Measurements from ENCODE around the gene AGO1. TPM values are rescaled to one million over a fixed set of nuclear protein-coding genes. Genes with fewer than 3 reads are reported as not detected.
A peak's percentile ranks its signal among the peaks of the same experiment; 100 is the strongest.

The AGO1 gene
- polyA plus RNA-seq, 1 experiment = 14.8 TPM

DNA sequence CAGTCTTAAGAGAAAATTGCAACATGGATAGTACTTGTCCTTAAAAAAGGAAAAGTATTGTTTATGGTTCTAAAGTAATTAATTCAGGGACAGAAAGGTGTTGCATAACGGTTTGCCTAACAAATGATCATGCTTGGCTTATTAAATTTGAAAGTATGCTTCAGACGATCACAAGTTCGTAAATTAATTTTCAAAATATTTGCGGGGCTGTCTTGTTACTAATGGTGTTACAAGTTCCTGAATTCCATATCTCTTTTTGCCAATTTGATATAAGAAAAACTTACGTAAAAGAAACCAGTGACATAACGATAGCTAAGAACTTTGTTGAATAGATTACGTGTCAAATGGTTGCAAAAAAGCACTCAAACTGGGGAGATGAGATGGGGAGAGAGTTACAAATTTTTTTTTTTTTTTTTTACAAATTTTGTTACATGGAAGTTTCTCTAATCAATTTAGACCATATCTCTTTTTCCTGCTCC lies 49.2 kb downstream of the AGO1 start:
- ChIA-PET CTCF (no interaction called here), POLR2A (no interaction called here)
- Histone ChIP-seq H3K9me3 (ENCODE audit: control insufficient read depth, insufficient read depth, low read length) (no peaks in the 10 kb centered on the region), H3K4me3 (ENCODE audit: low read depth, low read length) (peak overlapping the region; percentile 83), H3K27me3 (ENCODE audit: control insufficient read depth, insufficient read depth, low read length) (no peaks in the 10 kb centered on the region), H3K27ac (ENCODE audit: low read depth, low read length) (no peak overlapping the region)
- DNase-seq (ENCODE audit: low read depth, low spot score) = no peak
- TF ChIP-seq, protein P1, sequence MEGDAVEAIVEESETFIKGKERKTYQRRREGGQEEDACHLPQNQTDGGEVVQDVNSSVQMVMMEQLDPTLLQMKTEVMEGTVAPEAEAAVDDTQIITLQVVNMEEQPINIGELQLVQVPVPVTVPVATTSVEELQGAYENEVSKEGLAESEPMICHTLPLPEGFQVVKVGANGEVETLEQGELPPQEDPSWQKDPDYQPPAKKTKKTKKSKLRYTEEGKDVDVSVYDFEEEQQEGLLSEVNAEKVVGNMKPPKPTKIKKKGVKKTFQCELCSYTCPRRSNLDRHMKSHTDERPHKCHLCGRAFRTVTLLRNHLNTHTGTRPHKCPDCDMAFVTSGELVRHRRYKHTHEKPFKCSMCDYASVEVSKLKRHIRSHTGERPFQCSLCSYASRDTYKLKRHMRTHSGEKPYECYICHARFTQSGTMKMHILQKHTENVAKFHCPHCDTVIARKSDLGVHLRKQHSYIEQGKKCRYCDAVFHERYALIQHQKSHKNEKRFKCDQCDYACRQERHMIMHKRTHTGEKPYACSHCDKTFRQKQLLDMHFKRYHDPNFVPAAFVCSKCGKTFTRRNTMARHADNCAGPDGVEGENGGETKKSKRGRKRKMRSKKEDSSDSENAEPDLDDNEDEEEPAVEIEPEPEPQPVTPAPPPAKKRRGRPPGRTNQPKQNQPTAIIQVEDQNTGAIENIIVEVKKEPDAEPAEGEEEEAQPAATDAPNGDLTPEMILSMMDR (IDR thresholded peaks at IDR 0.05; ENCODE audit: low read depth, low read length) = no peak

DNA sequence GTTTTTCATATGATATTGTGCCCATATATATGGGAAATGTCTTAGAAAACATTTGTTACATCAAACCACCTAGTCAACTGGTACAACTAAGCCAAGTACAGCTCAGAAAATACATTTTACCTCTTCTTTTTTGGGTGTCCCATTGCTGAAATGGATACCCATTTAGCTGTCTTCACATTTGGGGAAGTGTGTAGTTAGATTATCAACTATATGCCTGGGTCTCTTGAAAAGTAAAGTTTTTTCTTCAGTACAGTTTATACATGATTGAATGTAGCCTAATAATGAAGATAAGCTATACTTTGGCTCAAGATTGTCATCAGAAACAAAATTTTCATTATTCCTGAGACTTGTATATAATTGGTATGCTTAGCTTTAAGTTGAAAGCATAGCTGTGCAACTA lies 49.9 kb downstream of the AGO1 start:
- ChIA-PET CTCF (interaction anchor here (1.0 kb wide), 1 partner anchor 50 kb away, joined by 4 read pairs; the partner anchor contains the start of gene AGO1), POLR2A (interaction anchor here (0.5 kb wide), 1 partner anchor 490 kb away, joined by 3 read pairs; no protein-coding TSS in a partner anchor)
- H3K27me3 ChIP-seq (ENCODE audit: control insufficient read depth, insufficient read depth, low read length) = no peaks in the 10 kb centered on the region
- TF ChIP-seq, protein P1 (IDR thresholded peaks at IDR 0.05; ENCODE audit: low read depth, low read length) = no peak
- H3K4me3 ChIP-seq (ENCODE audit: low read depth, low read length) = no peak overlapping the region
- DNase-seq (ENCODE audit: low read depth, low spot score) = no peak
- no peaks in the 10 kb centered on the region for H3K9me3 ChIP-seq (ENCODE audit: control insufficient read depth, insufficient read depth, low read length)
- H3K27ac ChIP-seq (ENCODE audit: low read depth, low read length) = no peak overlapping the region

DNA sequence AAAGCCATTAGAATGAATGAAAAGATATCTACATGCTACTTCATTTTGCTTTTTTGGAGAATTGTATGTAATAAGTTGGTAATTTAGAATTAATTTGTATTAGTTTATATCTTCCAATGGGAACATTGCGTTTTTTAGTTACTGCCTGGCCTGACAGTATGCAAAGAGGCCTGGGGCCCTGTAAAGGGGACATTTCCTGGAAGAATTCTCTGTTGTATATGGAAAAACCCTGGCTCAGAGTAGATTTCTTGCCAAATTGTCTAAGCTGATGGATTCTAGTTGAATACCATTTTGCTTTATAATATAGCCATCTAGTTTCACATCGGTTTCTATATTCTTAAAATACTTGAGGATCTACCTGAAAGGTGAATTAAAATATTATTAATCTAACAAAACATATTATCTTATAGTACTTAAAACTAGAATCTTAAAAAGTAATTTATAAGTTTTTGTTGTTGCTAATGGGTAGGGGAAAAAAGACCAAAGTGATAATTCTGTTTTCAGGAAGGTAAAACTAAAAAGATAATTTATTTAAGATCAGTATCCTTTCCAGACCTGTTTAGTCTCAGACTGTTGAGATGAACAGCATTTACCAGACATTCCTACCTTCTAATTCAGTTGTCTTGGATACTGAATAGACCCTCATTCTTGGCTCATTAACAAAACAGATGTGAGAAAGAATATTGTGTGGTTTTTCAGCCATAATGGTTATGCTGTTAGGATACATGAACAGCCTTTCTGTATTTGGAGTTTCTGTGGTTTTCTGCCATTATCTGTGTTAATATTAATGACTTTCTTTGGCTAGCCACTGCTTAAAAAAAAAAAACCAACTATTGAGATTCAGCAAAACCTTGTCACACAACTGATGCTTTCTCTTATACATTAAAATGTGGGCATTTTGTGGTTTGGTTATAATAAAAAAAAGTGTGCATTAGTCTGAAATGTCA lies 52.7 kb downstream of the AGO1 start:
- H3K4me3 ChIP-seq (ENCODE audit: low read depth, low read length) = no peak overlapping the region
- TF ChIP-seq, protein P1 (IDR thresholded peaks at IDR 0.05; ENCODE audit: low read depth, low read length) = no peak
- no peaks in the 10 kb centered on the region for H3K27me3 ChIP-seq (ENCODE audit: control insufficient read depth, insufficient read depth, low read length)
- no peak overlapping the region for H3K27ac ChIP-seq (ENCODE audit: low read depth, low read length)
- no peaks in the 10 kb centered on the region for H3K9me3 ChIP-seq (ENCODE audit: control insufficient read depth, insufficient read depth, low read length)
- ChIA-PET CTCF (no interaction called here), POLR2A (no interaction called here)
- no peak for DNase-seq (ENCODE audit: low read depth, low spot score)

DNA sequence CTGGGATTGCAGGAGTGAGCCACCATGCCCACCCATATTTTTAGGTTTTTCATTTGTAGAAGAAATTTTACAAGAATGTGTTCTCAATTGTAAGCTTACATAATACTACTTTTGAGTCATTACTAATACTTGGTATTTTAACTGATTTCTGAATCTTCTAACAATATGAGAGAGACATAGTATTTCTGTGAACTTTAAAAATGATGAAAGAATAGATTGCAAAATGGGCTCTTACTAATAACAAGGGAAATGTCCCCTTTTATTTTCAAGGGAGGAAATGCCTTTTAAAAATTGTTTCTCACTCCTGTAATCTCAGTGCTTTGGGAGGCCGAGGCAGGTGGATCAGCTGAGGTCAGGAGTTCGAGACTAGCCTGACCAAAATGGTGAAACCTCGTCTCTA lies 53.8 kb downstream of the AGO1 start:
- Histone ChIP-seq H3K9me3 (ENCODE audit: control insufficient read depth, insufficient read depth, low read length) (no peaks in the 10 kb centered on the region), H3K27ac (ENCODE audit: low read depth, low read length) (no peak overlapping the region), H3K4me3 (ENCODE audit: low read depth, low read length) (no peak overlapping the region), H3K27me3 (ENCODE audit: control insufficient read depth, insufficient read depth, low read length) (no peaks in the 10 kb centered on the region)
- TF ChIP-seq, protein P1 (IDR thresholded peaks at IDR 0.05; ENCODE audit: low read depth, low read length) = no peak
- ChIA-PET POLR2A (no interaction called here), CTCF (no interaction called here)
- no peak for DNase-seq (ENCODE audit: low read depth, low spot score)

DNA sequence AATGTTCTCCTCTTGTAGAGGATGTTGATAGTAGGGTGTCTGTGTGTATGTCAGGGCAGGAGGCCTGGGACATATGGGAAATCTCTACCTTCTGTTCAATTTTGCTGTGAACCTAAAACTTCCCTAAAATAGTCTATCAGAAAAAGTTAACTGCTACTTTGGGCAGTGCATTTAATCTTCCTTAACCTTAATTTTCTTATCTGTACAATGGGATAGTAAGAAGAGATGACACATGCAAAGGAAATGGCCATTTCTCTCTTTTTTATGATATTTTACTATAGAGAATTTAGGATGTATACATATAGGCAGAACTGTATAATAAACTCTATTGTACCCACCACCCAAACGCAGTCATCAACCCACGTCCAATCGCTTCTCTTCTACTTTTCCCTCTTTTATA lies 56.5 kb downstream of the AGO1 start:
- Histone ChIP-seq H3K4me3 (ENCODE audit: low read depth, low read length) (no peak overlapping the region), H3K9me3 (ENCODE audit: control insufficient read depth, insufficient read depth, low read length) (no peaks in the 10 kb centered on the region), H3K27me3 (ENCODE audit: control insufficient read depth, insufficient read depth, low read length) (no peaks in the 10 kb centered on the region), H3K27ac (ENCODE audit: low read depth, low read length) (no peak overlapping the region)
- CTCF ChIA-PET = no interaction called here
- POLR2A ChIA-PET = no interaction called here
- TF ChIP-seq, protein P1 (IDR thresholded peaks at IDR 0.05; ENCODE audit: low read depth, low read length) = no peak
- no peak for DNase-seq (ENCODE audit: low read depth, low spot score)

Measured in AG04450 (cell line).